NCI-H1092 (cell line): ENCODE data around the gene PRR36.
"Not testable (repeated sequence)": the region's sequence is repeated elsewhere in the genome, so short reads cannot be mapped to it uniquely, and the experiment has no call there.

Source experiments
- DNase-seq: peaks from one replicate; lab custom pipeline; 2025; lab: John Stamatoyannopoulos, UW

Gene PRR36

DNA sequence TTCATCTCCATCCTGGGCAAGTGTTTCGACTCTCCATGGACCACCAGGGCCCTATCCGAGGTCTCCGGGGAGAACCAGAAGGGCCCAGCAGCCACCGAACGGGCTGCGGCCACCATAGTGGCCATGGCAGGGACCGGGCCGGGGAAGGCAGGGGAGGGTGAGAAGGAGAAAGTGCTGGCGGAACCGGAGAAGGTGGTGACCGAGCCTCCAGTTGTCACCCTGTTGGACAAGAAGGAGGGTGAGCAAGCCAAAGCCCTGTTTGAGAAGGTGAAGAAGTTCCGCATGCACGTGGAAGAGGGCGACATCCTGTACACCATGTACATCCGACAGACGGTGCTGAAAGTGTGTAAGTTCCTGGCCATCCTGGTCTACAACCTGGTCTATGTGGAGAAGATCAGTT is 24.8 kb upstream of the PRR36 start:
- no peak for DNase-seq

DNA sequence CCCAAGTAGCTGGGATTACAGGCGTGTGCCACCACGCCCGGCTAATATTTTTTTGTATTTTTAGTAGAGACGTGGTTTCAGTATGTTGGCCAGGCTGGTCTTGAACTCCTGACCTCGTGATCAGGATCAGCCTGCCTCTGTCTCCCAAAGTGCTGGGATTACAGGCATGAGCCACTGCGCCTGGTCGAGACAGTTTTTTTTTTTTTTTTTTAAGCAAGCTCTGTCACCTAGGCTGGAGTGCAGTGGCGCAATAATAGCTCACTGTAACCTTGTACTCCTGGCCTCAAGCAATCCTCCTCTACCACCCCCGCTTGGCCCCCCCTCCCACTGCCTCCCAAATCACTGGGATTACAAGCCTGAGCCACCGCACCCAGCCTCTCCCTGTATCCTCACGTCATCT is 23.1 kb upstream of the PRR36 start:
- no peak for DNase-seq

DNA sequence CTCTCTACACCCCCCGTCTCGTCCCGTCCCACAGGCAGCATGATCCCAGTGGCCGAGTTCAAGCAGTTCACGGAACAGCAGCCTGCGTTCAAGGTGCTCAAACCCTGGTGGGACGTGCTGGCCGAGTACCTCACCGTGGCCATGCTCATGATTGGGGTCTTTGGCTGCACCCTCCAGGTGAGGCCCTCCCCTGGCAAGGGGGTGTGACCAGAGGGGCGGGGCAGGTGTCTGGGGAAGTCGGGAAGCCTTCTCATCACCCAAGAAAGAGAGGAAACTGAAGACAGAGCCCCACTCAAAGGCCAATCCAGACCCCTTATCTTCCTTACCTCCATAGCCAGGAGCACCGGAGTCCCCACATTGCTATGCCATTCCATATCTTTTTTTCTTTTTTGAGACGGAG is 21.4 kb upstream of the PRR36 start:
- no peak for DNase-seq

DNA sequence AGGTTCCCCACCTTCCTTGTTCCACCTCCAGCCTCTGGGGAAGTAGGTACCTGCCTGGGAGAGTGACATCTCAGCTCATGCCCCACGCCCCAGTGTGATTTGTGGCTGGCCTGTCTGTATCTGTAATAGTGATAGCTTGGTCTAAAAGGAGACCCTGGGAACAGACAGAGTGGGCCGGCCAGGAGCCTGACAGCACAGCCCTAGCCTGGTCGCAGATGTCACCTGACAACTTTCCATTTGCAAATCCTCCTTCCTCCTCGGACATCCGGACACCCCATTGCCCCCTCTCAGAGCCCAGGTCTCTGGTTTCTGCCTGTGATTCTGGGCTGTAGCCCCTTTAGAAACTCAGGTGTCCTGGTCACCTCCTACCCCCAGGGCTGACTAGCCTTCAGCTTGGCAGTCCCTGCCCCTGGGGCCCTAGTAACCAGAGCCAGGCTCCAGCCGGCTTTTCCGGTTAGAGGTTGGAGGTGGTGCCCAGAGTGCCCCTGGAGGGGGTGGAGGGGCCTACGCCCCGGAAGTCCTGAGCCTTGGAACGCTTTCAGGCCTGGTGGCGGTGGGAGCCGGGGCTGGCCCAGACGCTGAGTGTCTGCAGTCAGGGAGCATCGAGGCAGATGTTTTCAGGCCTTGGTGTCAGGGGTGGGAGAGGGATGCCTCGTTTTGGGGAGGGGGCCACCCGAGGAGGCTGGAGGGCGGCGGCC is 20.6 kb upstream of the PRR36 start:
- no peak for DNase-seq

DNA sequence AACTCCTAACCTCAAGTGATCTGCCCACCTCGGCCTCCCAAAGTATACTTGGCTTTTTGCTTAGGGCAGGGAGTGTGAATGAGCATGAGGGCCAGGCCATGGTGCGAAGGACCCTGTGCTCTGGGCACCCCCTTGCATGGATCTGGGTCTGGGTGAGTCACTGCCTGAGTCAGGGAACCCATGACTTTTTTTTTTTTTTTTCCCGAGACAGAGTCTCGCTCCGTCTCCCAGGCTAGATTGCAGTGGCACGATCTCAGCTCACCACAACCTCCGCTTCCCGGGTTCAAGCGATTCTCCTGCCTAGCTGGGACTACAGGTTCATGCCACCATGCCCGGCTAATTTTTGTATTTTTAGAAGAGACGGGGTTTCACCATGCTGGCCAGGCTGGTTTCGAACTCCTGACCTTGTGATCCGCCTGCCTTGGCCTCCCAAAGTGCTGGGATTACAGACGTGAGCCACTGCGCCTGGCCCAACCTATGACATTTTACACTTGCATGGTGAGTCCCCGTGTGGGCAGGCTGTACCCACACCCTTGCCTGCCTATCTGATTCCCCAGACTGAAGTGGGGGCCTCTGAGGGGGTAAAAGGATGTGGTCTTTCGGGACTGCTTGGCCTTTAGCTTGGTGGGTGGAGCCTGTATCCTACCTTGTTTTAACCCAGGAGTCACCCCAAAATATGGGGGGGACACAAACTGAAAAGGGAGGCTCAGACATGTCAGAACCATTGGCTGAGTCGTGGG is 19.3 kb upstream of the PRR36 start:
- DNase-seq, result not testable (repeated sequence)

DNA sequence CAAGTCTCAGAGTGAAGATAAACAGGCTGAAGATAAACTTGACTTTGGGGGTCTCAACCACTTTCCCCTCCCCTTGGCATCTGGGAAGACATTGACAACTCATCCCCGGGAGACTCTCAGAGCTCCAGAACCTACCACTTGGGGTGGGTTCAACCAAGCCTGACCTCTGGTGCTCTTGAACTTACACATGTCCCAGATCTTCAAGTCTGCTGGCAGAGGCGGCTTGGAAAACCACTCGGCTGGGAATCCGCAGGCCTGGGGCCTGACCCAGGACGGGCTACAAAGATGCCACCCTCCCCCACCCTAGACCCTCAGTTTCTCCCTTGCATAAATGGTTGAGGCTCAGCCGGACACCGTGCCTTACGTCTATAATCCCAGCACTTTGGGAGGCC is 14.6 kb upstream of the PRR36 start:
- no peak for DNase-seq

DNA sequence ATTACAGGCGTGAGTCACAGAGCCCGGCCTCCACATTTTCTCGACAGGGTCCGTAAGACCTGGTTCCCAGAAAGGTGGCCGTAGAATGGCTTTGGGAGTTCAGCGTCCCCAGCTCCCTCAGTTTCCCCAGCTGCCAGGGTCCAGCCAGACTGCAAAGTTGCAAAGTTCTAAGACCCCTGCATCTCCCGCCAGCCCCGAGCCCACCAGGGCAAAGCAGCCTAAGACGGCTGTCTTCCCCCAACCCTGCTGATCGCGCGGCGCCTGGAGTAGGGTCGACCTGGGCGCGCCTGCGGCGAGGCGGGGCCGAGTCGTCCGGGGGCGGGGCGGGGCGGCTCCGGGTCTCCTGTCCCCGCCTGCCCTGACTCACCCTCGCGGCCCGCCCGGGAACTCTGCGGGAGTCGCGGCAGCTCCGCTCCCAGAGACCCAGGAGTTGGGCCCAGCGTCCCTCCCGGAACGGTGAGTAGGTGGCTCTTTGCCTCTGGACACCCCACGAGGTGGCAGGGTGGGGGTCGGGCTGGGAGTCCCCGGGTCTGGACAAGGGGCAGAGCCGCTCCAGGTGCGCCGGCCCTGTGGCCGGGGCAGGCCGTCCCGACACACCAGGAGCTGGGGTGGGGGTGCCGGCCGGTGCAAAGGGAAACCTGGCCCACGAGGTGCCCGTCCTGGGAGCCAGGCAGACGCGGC is 14.1 kb upstream of the PRR36 start, which contains the start of gene LRRC8E:
Gene LRRC8E (plus strand): TSS at position 366 of the 681 bp plus-strand sequence. CDS start 7,094 bp downstream, outside the sequence.
- no peak for DNase-seq

DNA sequence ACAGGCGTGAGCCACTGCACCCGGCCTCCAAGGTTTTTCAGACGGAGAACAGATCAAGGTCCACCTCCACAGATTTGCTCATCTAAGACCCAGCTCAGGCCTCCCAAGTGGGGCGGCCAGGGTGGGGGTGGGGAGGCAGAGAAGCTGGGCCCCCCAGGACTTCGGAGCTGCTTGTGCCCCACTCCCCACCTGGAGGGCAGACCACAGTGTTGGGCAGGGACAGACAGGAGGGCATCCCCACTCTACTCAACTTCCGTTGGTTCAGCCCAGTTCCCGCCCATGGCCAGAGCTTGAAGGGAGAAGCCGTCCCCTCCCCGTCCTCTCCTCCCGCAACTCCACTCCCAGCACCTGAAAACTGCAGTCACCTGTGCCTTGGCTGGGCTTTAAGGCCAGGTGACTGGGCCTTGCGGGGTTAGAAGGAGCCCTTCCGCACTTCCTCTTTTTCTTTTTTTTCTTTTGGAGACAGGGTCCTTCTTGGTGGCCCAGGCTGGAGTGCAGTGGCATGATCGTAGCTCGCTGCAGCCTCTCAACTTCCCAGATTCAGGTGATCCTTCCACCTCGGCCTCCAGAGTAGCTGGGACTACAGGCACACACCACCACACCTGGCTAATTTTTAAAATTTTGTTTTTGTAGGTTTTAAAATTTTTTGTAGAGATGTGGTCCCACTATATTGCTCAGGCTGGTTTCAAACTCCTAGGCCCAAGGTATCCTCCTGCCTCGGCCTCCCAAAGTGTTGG is 13.4 kb upstream of the PRR36 start:
- DNase-seq, result no peak

DNA sequence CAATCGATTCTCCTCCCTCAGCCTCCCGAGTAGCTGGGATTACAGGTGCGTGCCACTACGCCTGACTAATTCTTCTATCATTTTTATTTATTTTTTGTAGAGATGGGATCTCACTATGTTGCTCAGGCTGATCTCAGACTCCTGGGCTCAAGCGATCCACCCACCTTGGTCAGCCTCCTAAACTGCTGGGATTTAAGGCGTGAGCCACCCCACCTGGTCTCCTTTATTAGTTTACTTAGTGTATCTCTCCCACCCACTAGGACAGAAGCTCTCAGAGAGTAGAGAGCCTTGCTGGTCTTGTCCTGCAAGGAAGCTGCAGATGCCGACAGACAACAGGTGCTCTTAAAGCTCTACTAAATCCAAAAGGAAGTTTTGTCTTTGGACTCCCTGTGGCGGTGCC is 11.6 kb upstream of the PRR36 start:
- DNase-seq, result no peak

DNA sequence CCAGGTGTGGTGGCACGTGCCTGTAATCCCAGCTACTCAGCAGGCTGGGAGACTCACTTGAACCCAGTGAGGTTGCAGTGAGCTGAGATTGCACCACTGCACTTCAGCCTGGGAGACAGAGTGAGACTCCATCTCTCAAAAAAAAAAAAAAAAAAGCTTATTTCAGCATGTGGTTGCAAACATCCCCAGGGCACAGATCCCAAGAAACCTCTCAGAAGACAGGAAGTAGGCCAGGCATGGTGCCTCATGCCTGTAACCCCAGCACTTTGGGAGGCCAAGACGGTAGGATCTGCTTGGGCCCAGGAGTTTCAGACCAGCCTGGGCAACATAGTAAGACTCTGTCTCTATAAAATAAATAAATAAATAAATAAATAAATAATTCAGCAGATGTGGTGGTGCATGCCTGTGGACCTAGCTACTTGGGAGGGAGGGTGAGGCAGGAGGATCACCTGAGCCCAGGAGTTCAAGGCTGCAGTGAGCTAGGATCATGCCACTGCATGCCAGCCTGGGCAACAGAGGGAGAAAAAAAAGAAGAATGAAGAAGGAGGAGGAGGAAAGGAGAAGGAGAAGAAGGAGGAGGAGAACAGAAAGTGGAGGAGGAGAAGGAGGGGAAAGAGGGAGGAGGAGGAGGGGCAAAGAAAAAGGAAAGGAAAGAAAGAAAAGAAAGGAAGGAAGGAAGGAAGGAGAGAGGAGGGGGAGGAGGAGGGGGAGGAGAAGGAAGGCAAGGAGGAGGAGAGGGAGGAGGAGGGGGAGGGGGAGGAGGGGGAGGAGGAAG is 9.8 kb upstream of the PRR36 start:
- DNase-seq, result no peak

DNA sequence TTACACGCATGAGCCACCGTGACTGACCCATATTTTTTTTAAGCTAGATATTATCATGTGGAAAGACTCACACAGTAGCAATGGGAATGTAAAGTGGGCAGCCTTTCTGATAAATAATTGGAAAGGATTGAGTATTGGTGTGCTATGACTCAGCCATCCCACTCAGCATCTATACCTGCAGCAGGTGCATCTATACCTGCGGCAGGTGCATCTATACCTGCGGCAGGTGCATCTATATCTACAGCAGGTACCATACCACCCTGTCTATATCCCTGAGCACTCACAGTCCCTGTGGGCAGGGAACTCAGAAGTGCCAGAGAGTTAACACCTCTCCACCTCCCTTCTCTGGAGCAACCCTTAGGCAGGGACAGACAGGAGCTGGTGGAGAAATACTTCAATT is 8.9 kb upstream of the PRR36 start:
- no peak for DNase-seq

DNA sequence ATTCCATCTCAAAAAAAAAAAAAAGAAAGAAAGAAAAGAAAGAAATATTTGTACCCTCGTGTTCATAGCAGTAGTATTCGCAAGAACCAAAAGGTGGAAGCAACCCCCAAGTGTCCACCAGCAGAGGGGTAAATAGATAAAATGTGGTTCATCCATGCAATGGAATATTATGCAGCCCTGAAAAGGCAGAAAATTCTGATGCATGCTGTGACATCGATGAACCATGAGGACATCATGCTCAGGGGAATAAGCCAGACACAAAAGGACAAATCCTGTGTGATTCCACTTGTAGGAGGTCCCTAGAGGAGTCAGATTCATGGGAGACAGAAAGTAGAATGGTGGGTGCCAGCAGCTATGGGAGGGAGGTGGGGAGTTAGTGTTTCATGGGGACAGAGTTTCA is 7.7 kb upstream of the PRR36 start:
- DNase-seq, result no peak

DNA sequence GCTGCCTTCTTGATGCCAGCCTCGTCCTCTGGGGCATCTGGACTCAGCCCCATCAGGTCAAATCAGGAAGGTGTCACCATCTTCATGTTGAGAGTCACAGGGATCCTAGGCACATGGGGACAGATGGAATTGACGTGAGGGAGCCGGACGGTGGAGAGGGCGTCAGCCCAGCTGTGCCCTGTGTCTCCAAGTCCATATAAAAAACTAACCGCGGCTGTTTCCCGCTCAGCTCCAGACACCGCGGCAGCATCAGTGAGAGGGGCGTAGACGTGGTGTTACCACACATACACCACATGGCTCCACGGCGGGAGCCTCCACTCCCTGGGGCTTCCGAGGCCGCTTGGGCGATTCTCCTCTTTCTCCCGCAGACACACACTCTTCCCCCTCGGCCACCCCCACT is 5.6 kb upstream of the PRR36 start:
- no peak for DNase-seq

DNA sequence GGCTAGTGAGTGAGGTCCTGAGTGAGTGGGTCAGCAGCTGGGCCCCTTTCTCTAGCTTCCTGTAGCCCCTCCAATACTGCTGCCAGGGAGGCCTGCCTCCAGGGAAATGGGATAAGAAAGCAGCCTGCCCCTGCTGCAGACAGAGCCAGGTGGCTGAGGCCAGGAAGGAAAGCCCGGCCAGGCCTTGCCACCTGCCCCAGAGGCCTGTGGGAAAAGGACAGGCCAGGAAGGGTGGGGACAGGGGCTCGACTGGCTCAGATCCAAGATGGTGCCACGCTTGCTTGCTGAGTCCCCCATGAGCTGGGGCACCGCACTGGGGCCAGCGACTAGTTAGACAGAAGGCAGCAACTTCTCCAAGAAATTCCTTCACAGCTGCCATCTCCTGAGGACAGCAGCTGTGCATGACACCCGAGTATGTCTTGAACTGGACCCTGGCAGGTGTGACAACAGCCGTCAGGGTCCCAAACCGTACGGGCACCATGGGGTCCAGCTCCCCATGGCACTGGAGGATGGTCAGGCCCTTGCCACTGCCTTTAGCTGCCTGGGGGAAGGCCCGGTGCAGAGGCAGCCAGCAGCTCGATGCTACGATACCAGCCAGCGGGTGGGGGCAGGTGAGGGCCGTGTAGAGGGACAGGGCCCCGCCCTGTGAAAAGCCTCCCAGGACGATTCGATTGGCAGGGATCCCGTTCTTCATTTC is 5.1 kb upstream of the PRR36 start:
- no peak for DNase-seq

DNA sequence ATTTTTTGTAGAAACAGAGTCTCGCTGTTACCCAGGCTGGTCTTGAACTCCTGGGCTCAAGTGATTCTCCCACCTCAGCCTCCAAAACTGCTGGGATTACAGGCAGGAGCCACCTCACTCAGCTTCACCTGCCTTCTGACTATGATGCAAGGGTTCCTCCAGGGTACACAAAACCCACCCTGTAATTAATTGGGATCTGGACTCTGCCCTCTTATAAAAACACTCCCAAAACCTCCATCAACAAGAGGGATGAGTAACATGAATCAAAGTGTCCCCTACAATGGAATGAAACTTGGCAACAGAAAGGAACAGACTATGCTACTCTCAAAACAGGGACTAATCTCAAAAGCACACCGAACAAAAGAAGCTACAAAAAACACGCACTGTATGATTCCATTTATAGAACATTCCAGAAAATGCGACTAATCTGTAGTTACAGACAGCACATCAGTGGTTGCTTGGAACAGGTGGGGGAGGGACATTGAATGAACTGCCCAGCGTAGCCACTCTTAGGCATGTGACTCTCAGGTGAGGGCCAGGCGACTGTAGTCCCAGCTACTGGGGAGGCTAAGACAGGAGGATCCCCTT is 3.2 kb upstream of the PRR36 start:
- no peak for DNase-seq

DNA sequence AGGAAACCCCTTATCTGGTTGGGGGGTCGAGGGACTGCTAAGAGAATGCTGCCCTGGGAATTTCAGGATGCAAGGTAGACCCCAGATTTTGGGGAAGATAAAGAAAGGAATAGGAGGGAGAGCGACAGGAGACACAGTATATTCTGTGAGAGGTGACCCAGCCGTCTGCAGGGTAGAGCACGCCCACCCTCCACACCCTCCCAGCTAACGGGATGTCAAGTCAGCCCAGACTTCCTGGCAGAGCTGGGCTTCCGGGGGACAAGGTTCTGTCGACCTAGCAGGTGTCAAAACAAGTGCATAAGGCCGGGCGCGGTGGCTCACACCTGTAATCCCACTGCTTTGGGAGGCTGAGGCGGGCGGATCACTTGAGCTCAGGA is 695 bp upstream of the PRR36 start:
- DNase-seq, result no peak

DNA sequence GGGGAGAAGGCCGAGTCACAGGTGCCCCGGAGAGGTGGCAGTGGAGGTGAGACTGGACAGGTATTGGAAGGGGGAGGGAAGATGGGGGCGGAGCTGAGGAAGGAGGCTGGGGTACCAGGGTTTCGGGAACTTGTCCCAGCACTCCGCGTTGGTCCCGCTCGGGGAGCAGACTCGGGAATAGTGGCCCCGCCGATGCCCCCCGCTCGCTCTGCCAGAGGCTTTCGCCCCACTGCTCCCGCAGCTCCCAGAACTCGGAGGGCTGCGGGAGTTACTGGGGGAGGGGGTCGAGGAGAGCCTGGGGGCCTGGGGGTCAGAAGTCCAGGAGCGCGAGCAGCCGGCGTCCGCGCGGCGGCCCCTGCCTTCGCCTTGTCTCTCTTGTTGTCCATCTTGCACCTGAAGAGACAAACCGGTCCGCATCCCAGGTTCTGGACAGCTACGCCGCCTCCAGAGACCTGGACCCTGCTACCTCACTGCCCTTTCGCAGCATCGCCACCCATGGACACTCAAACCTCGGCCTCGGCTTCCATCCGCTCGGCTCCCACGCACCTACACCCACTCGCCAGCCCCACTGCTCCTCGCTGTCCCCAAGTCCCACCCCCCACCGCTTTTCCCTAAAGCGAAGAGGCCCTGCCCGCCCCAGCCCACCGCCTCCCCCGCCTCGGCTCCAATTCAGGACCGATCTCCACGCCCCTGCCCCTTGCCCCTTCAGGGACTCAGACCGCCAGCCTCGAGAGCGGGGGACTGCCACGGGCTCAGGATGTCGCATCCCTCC is 700 bp downstream of the PRR36 start:
- DNase-seq, result no peak

DNA sequence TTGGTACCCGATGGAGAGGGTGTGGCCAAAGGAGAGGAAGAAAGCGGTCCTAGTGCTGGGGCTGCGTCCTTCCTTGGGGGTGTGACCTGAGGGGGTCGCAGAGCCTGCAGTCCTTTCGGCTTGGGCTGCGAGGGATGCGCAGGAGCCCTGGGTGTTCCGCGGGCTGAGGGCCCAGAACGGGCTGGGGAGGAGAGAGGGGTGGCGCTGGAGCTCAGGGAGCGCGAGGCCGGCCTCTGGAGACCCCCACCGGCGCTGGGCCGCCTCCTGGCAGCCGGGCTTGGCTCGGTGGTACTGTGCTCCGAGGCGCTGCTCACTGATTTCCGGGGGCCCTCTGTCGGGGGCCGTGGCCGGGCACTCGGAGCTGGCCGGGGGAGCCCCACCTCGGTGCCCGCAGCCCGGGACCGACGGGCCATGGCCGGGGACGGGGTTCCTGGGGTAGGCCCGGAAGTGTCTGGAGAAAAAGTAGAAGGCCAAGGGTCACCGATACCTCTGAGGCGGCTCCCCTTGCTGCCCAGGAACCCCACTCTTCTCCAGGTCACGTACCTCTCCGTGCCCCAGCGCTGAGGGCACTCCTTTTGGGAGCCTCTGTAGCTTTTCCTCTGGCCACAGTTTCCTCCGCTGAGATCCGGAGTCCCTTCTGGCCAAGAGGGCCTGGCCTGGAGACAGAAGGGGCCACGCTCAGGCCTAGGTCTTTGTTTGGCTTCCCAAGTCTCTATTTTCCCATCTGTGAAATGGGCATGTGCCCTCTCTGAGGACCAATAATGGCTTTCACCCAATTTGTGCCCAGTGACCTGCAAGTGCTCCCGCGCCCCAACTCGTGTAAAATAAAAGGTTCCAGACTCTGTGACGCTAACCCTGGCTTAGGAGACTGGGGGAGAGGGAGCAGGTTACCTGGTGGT is 1.6 kb downstream of the PRR36 start:
- no peak for DNase-seq
